WERI-Rb-1 (cell line): ENCODE data around the gene STAG3.
"Not testable (repeated sequence)": the region's sequence is repeated elsewhere in the genome, so short reads cannot be mapped to it uniquely, and the experiment has no call there.

ENCODE experiments used
- DNase-seq: peaks from one replicate; pipeline ENCODE4 v3.0.0-alpha.2; 2020
- H3K27ac ChIP-seq: fragments of 250-450 bp; sonication (Bioruptor Pico); 2 replicates; pipeline ENCODE4 v1.5.1; 2020; ENCODE audit warnings: mild to moderate bottlenecking, moderate library complexity
- H3K27me3 ChIP-seq: fragments of 250-450 bp; sonication (Bioruptor Pico); 2 replicates; pipeline ENCODE4 v1.5.1; 2021; ENCODE audit warnings: mild to moderate bottlenecking, low read depth, moderate library complexity; ENCODE audit not compliant: insufficient read depth, severe bottlenecking
- H3K36me3 ChIP-seq: fragments of 250-450 bp; sonication (Bioruptor Pico); 2 replicates; pipeline ENCODE4 v1.5.1; 2020; ENCODE audit warnings: mild to moderate bottlenecking, moderate library complexity
- H3K4me3 ChIP-seq: 2 replicates; pipeline ENCODE4 v1.5.1; 2011; ENCODE audit warnings: low read depth, mild to moderate bottlenecking, control low read depth, low read length
- H3K9me3 ChIP-seq: fragments of 250-450 bp; sonication (Bioruptor Pico); 2 replicates; pipeline ENCODE4 v1.5.1; 2021; ENCODE audit warnings: mild to moderate bottlenecking, moderate library complexity; ENCODE audit not compliant: severe bottlenecking
- CTCF ChIP-seq: IDR thresholded peaks from 2 replicates; pipeline ENCODE4 v1.5.1; 2011; ENCODE audit warnings: low read depth, mild to moderate bottlenecking, control low read depth, inconsistent platforms, low read length

Gene STAG3

DNA sequence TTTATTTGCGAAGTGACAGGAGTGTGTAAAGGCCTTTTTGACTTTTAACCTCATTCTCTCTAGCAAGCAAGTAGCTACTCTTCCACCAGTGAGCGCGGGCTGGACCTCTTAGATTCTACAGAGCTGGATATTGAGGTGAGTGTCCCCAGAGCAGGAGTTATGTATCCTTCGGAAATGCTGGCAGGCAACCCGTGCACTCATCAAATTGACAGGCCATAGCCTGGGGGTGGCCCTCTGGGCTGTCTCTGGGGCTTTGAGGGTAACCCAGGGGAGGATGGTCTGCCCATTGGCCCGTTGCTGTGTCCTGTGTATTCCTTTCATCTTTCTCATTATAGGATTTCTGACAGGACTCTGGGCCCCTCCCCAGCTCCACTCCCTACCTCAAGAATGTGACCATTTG is 36.0 kb downstream of the STAG3 start:
- no peak for TF ChIP-seq CTCF
- Histone ChIP-seq H3K9me3 (no peaks in the 10 kb centered on the region), H3K4me3 (no peak overlapping the region)

DNA sequence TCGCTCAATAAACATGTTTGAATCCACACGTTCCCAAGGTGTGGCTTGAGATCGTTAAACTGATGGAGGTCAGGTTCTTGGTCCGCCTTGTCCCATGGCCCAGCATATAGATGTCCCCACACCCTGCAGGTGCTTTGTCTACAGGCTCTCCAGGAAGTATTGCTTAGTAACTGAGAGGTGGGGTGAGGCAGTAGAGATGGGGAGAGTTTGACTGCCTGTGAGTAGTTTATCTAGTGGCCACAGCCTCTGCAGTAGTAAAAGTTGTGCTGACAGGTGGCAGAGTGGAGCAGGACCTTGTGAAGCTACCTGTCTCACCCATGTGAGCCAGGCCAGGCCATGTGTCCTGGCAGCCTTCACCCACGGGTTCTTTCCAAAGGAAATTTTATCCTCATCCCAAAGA is 36.6 kb downstream of the STAG3 start:
- H3K36me3 ChIP-seq, H3K9me3 ChIP-seq, DNase-seq, H3K4me3 ChIP-seq, H3K27ac ChIP-seq, H3K27me3 ChIP-seq: not testable (repeated sequence)

More for the DNA sequence above, 36.0 kb downstream of the STAG3 start:
- DNase-seq: no peak
- Histone ChIP-seq H3K27ac (no peak overlapping the region), H3K36me3 (no peaks in the 10 kb centered on the region), H3K27me3 (no peaks in the 10 kb centered on the region)

- Histone ChIP-seq H3K4me3 (no peak overlapping the region), H3K27ac (no peak overlapping the region)
- DNase-seq: no peak
Observed at GRCh38 chr7:100215895-100216294, 38.2 kb downstream of the STAG3 start.

GRCh38 chr7:100217934-100218333 is 40.2 kb downstream of the STAG3 start:
- not testable (repeated sequence) for H3K27me3 ChIP-seq, H3K36me3 ChIP-seq, H3K27ac ChIP-seq, H3K9me3 ChIP-seq, H3K4me3 ChIP-seq
- TF ChIP-seq CTCF: peak; percentile 38
- DNase-seq: peak; percentile 92

More at GRCh38 chr7:100215895-100216294, 38.2 kb downstream of the STAG3 start:
- no peak for TF ChIP-seq CTCF
- H3K36me3 ChIP-seq: no peaks in the 10 kb centered on the region
- H3K27me3 ChIP-seq: no peaks in the 10 kb centered on the region
- no peaks in the 10 kb centered on the region for H3K9me3 ChIP-seq

DNA sequence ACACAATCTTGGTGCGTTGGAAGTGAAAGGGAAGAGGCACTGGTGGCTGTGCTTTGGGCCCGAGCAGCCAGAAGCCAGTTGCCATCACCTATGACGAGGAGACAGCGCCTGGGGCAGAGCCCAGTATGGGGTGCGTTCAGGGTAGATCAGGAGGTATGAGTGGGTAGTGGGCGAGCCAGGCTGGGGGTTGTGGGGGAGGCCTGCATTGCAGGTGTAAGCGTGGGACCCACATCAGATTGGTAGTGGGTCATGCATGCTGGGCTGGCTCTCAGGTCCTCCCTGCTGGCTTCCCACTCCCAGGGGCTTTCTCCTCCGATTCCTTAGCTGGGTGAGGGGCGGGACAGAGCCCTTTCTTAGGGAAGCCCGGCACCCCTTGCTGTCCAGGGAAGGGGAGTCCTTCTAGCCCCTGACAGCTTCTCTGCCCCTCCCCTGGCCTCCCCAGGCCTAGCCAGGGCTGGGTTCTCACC is 41.6 kb downstream of the STAG3 start:
- Histone ChIP-seq H3K27ac (no peak overlapping the region), H3K36me3 (no peaks in the 10 kb centered on the region; the same call in 1 of the 2 replicates)
- DNase-seq: no peak

GRCh38 chr7:100219801-100220585 is 42.3 kb downstream of the STAG3 start, which contains the start of gene PVRIG:
PVRIG (plus strand) TSS chr7:100219949; CDS start chr7:100219971, 22 bp downstream.
- not testable (repeated sequence) for DNase-seq, H3K9me3 ChIP-seq, H3K27me3 ChIP-seq, H3K36me3 ChIP-seq, H3K27ac ChIP-seq, H3K4me3 ChIP-seq

More for the DNA sequence above, 41.6 kb downstream of the STAG3 start:
- Histone ChIP-seq H3K27me3 (no peaks in the 10 kb centered on the region), H3K4me3 (no peak overlapping the region), H3K9me3 (no peaks in the 10 kb centered on the region)
- no peak for TF ChIP-seq CTCF
